ENCODE measurements around the gene EYS.

- no peak for TF ChIP-seq POLR2AphosphoS5 (IDR thresholded peaks at IDR 0.05; ENCODE audit: low read depth, low read length)
- no peak for TF ChIP-seq REST (IDR thresholded peaks at IDR 0.05; ENCODE audit: insufficient read depth in 1 of 2, low read depth in 2 of 2, low read length in 2 of 2)
- no peak for TF ChIP-seq SIN3A (IDR thresholded peaks at IDR 0.05; ENCODE audit: borderline replicate concordance, insufficient read depth, low read length)
- no peak for TF ChIP-seq FOXP2 (optimal IDR thresholded peaks at IDR 0.05; ENCODE audit: borderline replicate concordance, extremely low read depth, extremely low read length, insufficient read depth)
Observed at GRCh38 chr6:64664480-64664879, 1042.5 kb downstream of the EYS start.
